Posterior cingulate gyrus (tissue), 11 donors: ENCODE results near the gene AUTS2.
A peak's percentile ranks its signal among the peaks of the same experiment; 100 is the strongest.
"Not testable (repeated sequence)": the region's sequence is repeated elsewhere in the genome, so short reads cannot be mapped to it uniquely, and the experiment has no call there.

ENCODE experiments used
- DNase-seq, 10 donors: peaks; one replicate each; pipeline versions ENCODE4 v3.0.0 to v3.0.0-alpha.2; 2020 to 2021; ENCODE audit warnings: mixed read lengths in 3 of 10
- intact Hi-C: fragments of 100-400 bp; cut with DNase I; formaldehyde crosslinking; loops from one replicate; pipeline ENCODE4 v1.15.1; 2023

Gene AUTS2

GRCh38 chr7:70630818-70631457 lies 1032.7 kb downstream of the AUTS2 start:
- DNase-seq: no peak
- intact Hi-C loops: no loop called here

GRCh38 chr7:70631718-70632117 lies 1033.4 kb downstream of the AUTS2 start:
- DNase-seq: no peak
- intact Hi-C loops: no loop called here

- intact Hi-C loops: no loop called here
- no peak for DNase-seq
These were observed 1034.1 kb downstream of the AUTS2 start for GRCh38 chr7:70632400-70632799.

- DNase-seq: no peak
These were observed 1035.8 kb downstream of the AUTS2 start for GRCh38 chr7:70634071-70634470.

GRCh38 chr7:70634610-70635068 lies 1036.4 kb downstream of the AUTS2 start:
- DNase-seq: no peak
- intact Hi-C loops: no loop called here

More at GRCh38 chr7:70634071-70634470, 1035.8 kb downstream of the AUTS2 start:
- intact Hi-C loops: no loop called here

- no peak for DNase-seq
- intact Hi-C loops: no loop called here
These were observed 1037.4 kb downstream of the AUTS2 start for GRCh38 chr7:70635633-70636032.

GRCh38 chr7:70636169-70636568 lies 1037.9 kb downstream of the AUTS2 start:
- no peak for DNase-seq
- intact Hi-C loops: no loop called here

- no peak for DNase-seq
- intact Hi-C loops: no loop called here
These were observed 1039.5 kb downstream of the AUTS2 start for GRCh38 chr7:70637726-70638125.

GRCh38 chr7:70638158-70639107 lies 1040.2 kb downstream of the AUTS2 start:
- intact Hi-C loops: no loop called here
- no peak for DNase-seq

GRCh38 chr7:70640266-70640833 lies 1042.1 kb downstream of the AUTS2 start:
- no peak for DNase-seq
- intact Hi-C loops: no loop called here

- DNase-seq: no peak
- intact Hi-C loops: no loop called here
These were observed 1043.6 kb downstream of the AUTS2 start for GRCh38 chr7:70641882-70642281.

- no peak for DNase-seq
- intact Hi-C loops: no loop called here
These were observed 1047.0 kb downstream of the AUTS2 start for GRCh38 chr7:70645279-70645678.

GRCh38 chr7:70645876-70646351 lies 1047.6 kb downstream of the AUTS2 start:
- DNase-seq: no peak
- intact Hi-C loops: no loop called here

GRCh38 chr7:70646536-70647248 lies 1048.4 kb downstream of the AUTS2 start:
- intact Hi-C loops: no loop called here
- DNase-seq: peak in 5 of 10 donors; percentile 10 to 83 (median 36)

- intact Hi-C loops: no loop called here
- DNase-seq: no peak
These were observed 1049.7 kb downstream of the AUTS2 start for GRCh38 chr7:70647801-70648498.

GRCh38 chr7:70648499-70648861 lies 1050.2 kb downstream of the AUTS2 start:
- DNase-seq, intact Hi-C loops: not testable (repeated sequence)

GRCh38 chr7:70649323-70649722 lies 1051.0 kb downstream of the AUTS2 start:
- intact Hi-C loops: no loop called here
- no peak for DNase-seq

- no peak for DNase-seq
- intact Hi-C loops: no loop called here
These were observed 1055.9 kb downstream of the AUTS2 start for GRCh38 chr7:70654146-70654545.

GRCh38 chr7:70654979-70655378 lies 1056.7 kb downstream of the AUTS2 start:
- intact Hi-C loops: no loop called here

GRCh38 chr7:70655694-70656093 lies 1057.4 kb downstream of the AUTS2 start:
- DNase-seq: no peak
- intact Hi-C loops: no loop called here

More at GRCh38 chr7:70654979-70655378, 1056.7 kb downstream of the AUTS2 start:
- DNase-seq: peak in 3 of 10 donors; percentile 13 to 83 (median 21)
